Right cardiac atrium (tissue), 5 donors: ENCODE measurements around the gene TMEFF2. TPM values are rescaled to one million over a fixed set of nuclear protein-coding genes. Genes with fewer than 3 reads are reported as not detected.

ENCODE experiments used
- ATAC-seq, 2 donors: fragments of 200-7000 bp; cut with Tn5 transposase; one replicate each; pipeline versions ENCODE4 v1.8.0 to v1.9.1; 2020; ENCODE audit warnings: moderate library complexity in 2 of 2, mild to moderate bottlenecking in 1 of 2
- DNase-seq, 3 donors: peaks; one replicate each; pipeline ENCODE4 v3.0.0-alpha.2; 2020
- H3K27ac ChIP-seq: one replicate; pipeline ENCODE4 v1.5.1; 2013; ENCODE audit warnings: mild to moderate bottlenecking, low read length, control low read depth, moderate library complexity
- H3K27me3 ChIP-seq: one replicate; pipeline ENCODE4 v1.6.1; 2013; ENCODE audit not compliant: control insufficient read depth, insufficient read depth
- H3K4me1 ChIP-seq: one replicate; pipeline ENCODE4 v1.6.1; 2013; ENCODE audit warnings: low read length; ENCODE audit not compliant: control insufficient read depth, insufficient read depth
- H3K4me3 ChIP-seq: one replicate; pipeline ENCODE4 v1.5.1; 2013; ENCODE audit warnings: low read length, control low read depth
- H3K9me3 ChIP-seq: one replicate; pipeline ENCODE4 v1.6.1; 2013; ENCODE audit warnings: low read length; ENCODE audit not compliant: control insufficient read depth
- WGBS: extraction: QIAGEN DNeasy Blood & Tissue Kit; methylation state at CpG from one replicate; pipeline ENCODE4 v1.1.7; 2013; 5-methylcytosine and 5-hydroxymethylcytosine counted together
- intact Hi-C, 4 donors: fragments of 100-400 bp; cut with DNase I; formaldehyde crosslinking; loops; one replicate each; pipeline versions ENCODE4 v1.11.0 to v1.14.0; 2022 to 2023
- polyA plus RNA-seq: library from polyadenylated mRNA; stranded (reverse); fragments of 200-250 nt; gene quantifications from one replicate; pipeline ENCODE4 v1.2.3, GENCODE V29; 2013
- total RNA-seq, 4 donors: library from RNA; stranded (reverse); fragmentation: NEBNext Ultra II Directional; extraction: Animal tissue kit (Norgen Biotek cat#: 25700); gene quantifications; one replicate each; pipeline ENCODE4 v1.2.1, GENCODE V29; 2021
- donor health status: healthy with polysubstance abuse.
- donor health status: DM: no; HTN: yes; CAD: no.
- donor health status: DM: no; HTN: no; CAD: no.
- donor health status: DM: no; HTN: yes; CAD: no; lungs with severe emphysema.
- donor health status: DM: yes; HTN: yes; CAD: no.

TMEFF2 gene
- total and polyA plus RNA-seq, 5 donors: 0.14 to 3.3 (median 1.3) TPM

DNA sequence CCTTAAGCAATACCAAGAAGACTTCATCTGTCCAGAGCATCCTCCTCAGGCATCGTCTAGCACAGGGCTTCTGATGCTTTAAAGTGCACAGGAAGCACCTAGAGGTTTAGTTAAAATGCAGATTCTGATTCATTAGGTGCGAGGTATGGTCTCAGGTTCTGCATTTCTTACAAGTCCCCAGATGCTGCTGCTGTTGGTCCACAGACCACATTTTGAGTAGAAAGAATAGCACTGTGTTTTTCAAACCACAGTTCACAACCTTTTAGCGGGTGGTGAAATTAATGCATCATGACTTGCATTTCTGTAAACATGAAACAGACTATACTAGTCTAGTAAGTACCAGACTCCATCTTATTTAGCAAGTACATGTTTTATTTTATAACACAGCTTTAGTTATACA, 134.6 kb downstream of the TMEFF2 start:
- DNase-seq: no peak
- 84% methylated on average over 3 of the region's 3 CpGs for WGBS
- H3K9me3 ChIP-seq: no peaks in the 10 kb centered on the region
- ATAC-seq: no peak
- no peaks in the 10 kb centered on the region for H3K4me1 ChIP-seq
- no peaks in the 10 kb centered on the region for H3K27me3 ChIP-seq
- no peak overlapping the region for H3K27ac ChIP-seq
- intact Hi-C loops: no loop called here
- no peak overlapping the region for H3K4me3 ChIP-seq

DNA sequence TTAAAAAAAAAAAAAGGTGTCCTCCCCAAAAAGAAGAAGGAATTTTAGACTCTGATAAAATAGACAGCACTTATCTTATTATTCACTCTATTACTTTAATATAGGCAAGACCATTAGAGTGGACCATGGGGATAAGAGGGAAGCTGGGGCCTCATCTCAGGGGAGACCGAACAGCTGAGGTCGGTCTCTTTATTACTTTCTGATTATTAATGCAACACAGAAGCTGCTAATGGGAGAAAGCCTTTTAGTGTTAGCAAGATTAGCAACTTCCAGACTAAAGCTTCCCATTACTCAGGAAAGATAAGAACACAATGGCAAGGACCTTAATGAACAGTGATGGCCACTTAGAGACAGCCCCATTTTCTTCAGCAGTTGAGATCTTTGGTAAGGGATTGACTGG, 135.5 kb downstream of the TMEFF2 start:
- intact Hi-C loops: no loop called here
- WGBS: 89% methylated on average over 2 of the region's 2 CpGs
- Histone ChIP-seq H3K4me1 (no peaks in the 10 kb centered on the region), H3K27me3 (no peaks in the 10 kb centered on the region), H3K27ac (no peak overlapping the region), H3K9me3 (no peaks in the 10 kb centered on the region), H3K4me3 (no peak overlapping the region)
- ATAC-seq (no peak), DNase-seq (no peak)

DNA sequence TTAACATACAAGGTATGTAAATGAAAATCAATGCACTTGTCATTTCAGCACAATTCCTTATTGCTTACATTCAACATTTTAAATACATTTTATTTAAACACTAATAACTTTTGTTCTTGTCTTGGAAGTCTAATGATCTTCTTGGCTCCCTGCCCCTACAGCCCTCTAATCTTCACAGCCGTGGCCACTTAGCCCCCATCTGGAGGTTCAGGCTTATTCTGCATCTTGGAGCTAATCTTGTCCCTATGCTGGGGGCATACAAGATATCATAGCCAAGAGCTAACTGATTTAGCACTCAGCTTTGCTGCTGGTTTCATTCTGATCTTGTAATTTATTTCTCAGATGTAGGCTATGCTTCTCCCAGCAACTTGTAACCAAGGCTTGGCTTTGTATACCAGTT, 140.8 kb downstream of the TMEFF2 start:
- DNase-seq (no peak), ATAC-seq (no peak)
- WGBS: 42% methylated on average over 1 of the region's 1 CpG
- Histone ChIP-seq H3K27ac (no peak overlapping the region), H3K27me3 (no peaks in the 10 kb centered on the region), H3K4me3 (no peak overlapping the region), H3K9me3 (no peaks in the 10 kb centered on the region), H3K4me1 (no peaks in the 10 kb centered on the region)
- intact Hi-C loops: no loop called here

DNA sequence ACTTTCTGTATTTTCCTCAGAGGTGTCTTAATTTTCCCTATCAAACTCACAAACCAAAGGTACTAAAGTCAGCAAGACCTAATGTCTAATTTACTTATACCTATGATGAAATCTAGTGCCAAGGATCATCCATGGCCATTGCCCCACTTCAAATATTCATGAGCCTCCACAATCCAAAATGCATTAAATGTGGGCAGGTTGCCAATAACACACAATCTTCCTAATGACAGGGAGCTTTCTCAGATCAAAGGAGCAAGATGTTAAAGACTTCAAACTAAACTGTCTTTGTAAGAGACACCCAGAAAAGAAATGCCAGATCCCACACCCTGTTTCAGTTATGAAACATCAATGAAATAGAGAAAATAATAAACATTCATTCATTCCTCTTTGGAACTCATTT, 143.2 kb downstream of the TMEFF2 start:
- Histone ChIP-seq H3K9me3 (no peaks in the 10 kb centered on the region), H3K4me3 (no peak overlapping the region), H3K4me1 (no peaks in the 10 kb centered on the region), H3K27me3 (no peaks in the 10 kb centered on the region), H3K27ac (no peak overlapping the region)
- ATAC-seq (no peak), DNase-seq (no peak)
- intact Hi-C loops: no loop called here

DNA sequence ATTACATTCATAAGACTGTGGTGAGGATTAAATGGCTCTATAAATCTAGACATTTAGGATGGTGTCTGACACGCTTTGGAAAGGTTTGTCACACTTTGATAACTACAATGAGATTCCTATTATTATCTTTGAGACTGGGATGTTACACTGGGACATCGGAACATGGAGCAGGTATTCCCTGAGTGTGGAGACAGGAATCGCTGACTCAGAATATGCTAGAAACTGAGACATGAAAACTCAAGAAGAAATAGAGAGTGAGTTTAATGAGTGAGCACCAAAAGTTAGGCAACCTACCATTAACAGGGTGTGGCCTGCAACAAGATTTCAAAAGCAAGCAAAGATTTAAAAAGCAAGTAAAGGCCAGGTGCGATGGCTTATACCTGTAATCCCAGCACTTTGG, 145.4 kb downstream of the TMEFF2 start:
- Histone ChIP-seq H3K27ac (no peak overlapping the region), H3K4me3 (no peak overlapping the region), H3K9me3 (no peaks in the 10 kb centered on the region), H3K4me1 (no peaks in the 10 kb centered on the region), H3K27me3 (no peaks in the 10 kb centered on the region)
- intact Hi-C loops: no loop called here
- ATAC-seq (no peak), DNase-seq (no peak)
- WGBS: 86% methylated on average over 4 of the region's 4 CpGs

DNA sequence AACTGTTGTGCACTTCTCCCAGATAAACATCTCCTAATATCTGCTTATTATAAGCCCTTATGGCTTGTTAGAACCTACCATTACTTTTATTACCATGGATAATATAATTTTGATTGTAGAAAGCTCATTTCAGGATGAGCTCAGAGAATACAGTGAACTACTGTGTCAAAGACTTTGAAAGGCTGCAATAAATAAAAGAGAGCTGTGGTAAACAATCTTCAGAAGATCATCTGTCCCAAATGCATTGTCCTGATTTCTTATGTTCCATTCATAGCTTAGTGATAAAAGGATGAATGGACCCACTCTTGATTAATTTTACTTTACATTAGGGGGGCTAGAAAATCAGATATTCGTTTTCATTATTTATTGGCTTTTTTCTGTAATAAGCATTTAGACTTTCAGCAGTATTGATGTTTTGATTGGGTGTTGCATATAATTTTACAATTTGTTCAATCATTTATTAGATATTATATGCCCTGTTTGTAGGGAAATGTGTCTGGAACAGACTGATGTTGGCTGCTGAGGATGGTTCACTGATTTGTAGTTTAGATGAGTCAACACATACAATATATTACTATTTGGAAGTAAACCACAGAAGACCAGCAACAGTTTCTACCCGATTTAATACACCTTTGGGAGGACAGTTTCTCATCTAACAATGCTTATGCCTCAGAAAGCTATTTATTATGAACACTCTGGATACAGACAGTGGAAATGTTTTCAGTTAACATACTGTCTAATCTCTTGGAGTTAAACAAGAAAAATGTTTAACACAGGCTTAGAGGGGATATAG, 147.2 kb downstream of the TMEFF2 start:
- intact Hi-C loops: no loop called here
- H3K4me3 ChIP-seq: no peak overlapping the region
- H3K4me1 ChIP-seq: no peaks in the 10 kb centered on the region
- ATAC-seq (no peak), DNase-seq (no peak)
- H3K27me3 ChIP-seq: no peaks in the 10 kb centered on the region
- no peaks in the 10 kb centered on the region for H3K9me3 ChIP-seq
- H3K27ac ChIP-seq: no peak overlapping the region
- 86% methylated on average over 2 of the region's 2 CpGs for WGBS

DNA sequence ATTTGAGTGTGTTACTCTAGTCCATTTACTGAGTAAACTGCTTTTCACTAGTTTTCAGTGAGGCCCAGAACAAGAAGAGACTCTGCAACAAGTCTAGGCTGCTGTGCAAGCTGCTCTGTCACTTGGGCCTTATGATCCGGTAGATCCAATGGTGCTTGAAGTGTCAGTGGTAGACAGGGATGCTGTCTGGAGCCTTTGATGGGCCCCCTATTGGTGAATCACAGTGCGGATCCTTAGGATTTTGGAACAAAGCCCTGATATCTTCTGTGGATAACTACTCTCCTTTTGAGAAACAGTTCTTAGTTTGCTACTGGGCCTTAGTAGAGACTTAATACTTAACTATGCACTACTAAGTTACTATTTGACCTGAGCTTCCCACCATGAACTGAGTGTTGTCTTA, 150.2 kb downstream of the TMEFF2 start:
- intact Hi-C loops: no loop called here
- DNase-seq: no peak
- H3K4me3 ChIP-seq: no peak overlapping the region
- no peaks in the 10 kb centered on the region for H3K9me3 ChIP-seq
- H3K27ac ChIP-seq: no peak overlapping the region
- no peaks in the 10 kb centered on the region for H3K4me1 ChIP-seq
- no peak for ATAC-seq
- 98% methylated on average over 2 of the region's 2 CpGs for WGBS
- no peaks in the 10 kb centered on the region for H3K27me3 ChIP-seq

DNA sequence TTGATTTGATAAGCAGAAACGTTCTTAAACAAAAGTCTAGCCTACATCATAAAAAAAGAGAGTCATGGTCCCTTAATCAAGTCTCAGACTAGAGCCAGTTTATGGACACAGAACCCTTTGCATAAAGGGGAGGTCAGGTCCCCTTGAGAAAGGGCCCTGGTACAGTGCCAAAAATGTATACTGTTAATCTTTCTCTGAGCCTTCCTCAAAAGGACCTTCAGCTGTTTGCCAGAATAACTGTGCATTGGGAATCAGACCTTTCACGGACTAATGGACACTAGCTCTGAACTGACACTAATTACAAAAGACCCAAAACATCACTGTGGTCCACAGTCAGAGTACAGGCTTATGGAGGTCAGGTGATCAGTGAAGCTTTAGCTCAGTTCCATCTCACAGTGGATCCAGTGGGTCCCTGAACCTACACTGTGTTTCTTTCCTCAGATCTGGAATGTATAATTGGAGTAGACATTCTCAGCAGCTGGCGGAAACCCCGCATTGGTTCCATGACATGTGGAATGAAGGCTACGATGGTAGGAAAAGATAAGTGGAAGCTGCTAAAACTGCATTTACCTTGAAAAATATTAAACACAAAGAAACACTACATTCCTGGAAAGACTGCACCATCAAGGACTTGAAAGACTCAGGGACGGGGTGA, 151.4 kb downstream of the TMEFF2 start:
- Histone ChIP-seq H3K4me1 (no peaks in the 10 kb centered on the region), H3K27me3 (no peaks in the 10 kb centered on the region), H3K27ac (no peak overlapping the region), H3K9me3 (no peaks in the 10 kb centered on the region), H3K4me3 (no peak overlapping the region)
- ATAC-seq (no peak), DNase-seq (no peak)
- intact Hi-C loops: no loop called here
- 87% methylated on average over 6 of the region's 6 CpGs for WGBS

DNA sequence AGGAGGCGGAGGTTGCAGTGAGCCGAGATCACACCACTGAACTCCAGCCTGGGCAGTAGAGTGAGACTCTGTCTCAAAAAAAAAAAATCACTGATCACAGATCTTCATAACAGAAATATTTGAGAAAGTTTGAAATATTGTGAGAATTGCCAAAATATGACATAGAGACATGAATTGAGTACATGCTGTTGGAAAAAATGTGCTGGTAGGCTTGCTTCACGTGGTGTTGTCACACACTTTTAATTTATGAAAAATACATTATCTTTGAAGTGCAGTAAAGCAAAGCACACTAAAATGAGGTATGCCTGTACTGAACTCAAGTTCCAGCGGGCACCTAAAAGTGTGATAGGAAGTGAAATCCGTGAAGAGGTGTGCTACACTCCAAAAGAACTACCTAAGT, 152.6 kb downstream of the TMEFF2 start:
- no peaks in the 10 kb centered on the region for H3K4me1 ChIP-seq
- H3K9me3 ChIP-seq: no peaks in the 10 kb centered on the region
- no peaks in the 10 kb centered on the region for H3K27me3 ChIP-seq
- intact Hi-C loops: no loop called here
- no peak overlapping the region for H3K4me3 ChIP-seq
- H3K27ac ChIP-seq: no peak overlapping the region
- no peak for DNase-seq
- no peak for ATAC-seq
- whole genome bisulfite sequencing: 96% methylated on average over 5 of the region's 5 CpGs

DNA sequence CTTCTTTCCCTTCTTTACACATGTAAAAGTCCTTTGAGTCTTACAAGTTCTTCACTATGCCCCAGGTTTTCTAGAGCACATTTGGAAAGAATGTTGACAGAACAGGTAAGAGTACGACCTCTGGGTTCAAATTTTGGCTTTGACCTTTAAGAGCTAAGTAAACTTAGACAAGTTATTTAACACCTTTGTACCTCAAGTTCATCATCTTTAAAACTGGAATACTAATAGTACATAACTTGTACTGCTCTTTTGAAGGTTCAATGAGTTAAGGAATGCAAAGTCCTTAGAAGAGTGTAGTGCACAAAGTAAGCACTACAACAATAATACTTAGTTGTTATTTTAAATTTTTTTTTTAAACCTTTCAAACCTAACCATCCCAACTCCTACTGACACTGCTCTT, 156.6 kb downstream of the TMEFF2 start:
- Histone ChIP-seq H3K27me3 (no peaks in the 10 kb centered on the region), H3K4me1 (no peaks in the 10 kb centered on the region), H3K27ac (no peak overlapping the region), H3K4me3 (no peak overlapping the region), H3K9me3 (no peaks in the 10 kb centered on the region)
- ATAC-seq: no peak
- intact Hi-C loops: no loop called here
- no peak for DNase-seq
- 99% methylated on average over 1 of the region's 1 CpG for WGBS

DNA sequence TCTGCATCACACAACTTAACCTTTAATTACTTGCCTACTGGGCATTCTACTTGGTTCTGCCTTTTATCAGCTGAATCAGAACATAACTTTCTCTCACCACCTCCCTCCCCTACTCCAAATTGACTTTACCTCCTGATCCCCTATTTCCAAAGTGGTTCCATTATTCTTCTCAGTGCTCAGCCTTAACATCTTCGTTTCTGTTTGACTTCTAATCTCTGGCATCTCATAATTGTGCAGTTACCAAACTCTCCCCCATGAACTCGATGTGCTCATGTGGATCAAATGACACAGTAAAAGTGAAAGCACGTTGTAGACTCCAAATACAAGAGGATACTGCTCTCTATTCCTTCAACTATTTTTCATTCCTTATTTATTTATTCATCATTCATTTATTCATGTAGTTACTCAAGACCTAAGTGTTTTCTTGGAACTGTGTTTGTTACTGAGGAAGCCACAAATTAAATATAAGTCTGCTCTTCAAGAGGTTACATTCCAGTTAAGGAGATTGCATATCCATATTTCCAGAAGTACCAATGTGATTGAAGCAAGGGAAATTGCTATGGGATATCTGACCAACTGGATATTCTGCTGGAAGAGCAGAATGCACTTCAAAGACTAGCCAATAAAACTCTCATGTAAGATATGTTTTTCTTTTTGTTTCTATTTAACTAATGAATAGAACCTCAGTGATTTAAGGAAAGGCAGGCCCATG, 158.8 kb downstream of the TMEFF2 start:
- ATAC-seq (no peak), DNase-seq (no peak)
- Histone ChIP-seq H3K4me3 (no peak overlapping the region), H3K9me3 (no peaks in the 10 kb centered on the region), H3K27me3 (no peaks in the 10 kb centered on the region), H3K27ac (no peak overlapping the region), H3K4me1 (no peaks in the 10 kb centered on the region)
- intact Hi-C loops: no loop called here
- WGBS: 59% methylated on average over 3 of the region's 3 CpGs
